ENCODE measurements around the gene SOS2. TPM values are rescaled to one million over a fixed set of nuclear protein-coding genes. Genes with fewer than 3 reads are reported as not detected.

SOS2 gene
- total and polyA plus RNA-seq, 2 of the 8 experiments (the other 6 are each of a cell fraction or from before 2014, with no cell fraction given) = 2.8 to 12.7 TPM

GRCh38 chr14:50191499-50191898 lies 39.9 kb downstream of the SOS2 start (continued):
- TF ChIP-seq CHD7 (IDR thresholded peaks at IDR 0.05; ENCODE audit: insufficient replicate concordance, low read length) = no peak

All from H1 (cell line).